HG03045 (cell line): ENCODE measurements around the gene PIK3AP1.
"Not testable (repeated sequence)": the region's sequence is repeated elsewhere in the genome, so short reads cannot be mapped to it uniquely, and the experiment has no call there.

Experiments used
- ATAC-seq: cut with Tn5 transposase; IDR thresholded peaks from one replicate; pipeline ENCODE4 v1.9.1; 2021; ENCODE audit warnings: mild to moderate bottlenecking, moderate library complexity; ENCODE audit not compliant: unreplicated experiment

Gene PIK3AP1

DNA sequence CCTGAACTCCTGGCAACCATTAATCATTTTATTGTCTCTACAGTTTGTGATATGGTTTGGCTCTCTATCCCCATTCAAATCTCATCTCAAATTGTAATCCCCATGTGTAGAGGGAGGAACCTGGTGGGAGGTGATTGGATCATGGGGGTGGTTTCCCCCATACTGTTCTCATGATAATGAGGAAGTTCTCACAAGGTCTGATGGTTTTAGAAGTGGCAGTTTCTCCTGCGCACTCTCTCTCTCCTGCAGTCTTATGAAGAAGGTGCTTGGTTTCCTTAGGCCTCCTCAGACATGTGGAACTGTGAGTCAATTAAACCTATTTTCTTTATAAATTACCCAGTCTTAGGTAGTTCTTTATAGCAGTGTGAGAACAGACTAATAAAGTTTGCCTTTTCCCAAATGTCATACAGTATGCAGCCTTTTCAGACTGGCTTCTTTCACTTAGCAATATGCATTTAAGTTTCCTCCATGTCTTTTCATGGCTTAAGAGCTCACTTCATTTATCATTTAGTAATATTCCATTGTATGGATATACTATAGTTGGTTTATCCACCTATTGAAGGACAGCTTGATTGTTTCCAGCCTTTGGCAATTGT lies 17.1 kb upstream of the PIK3AP1 start:
- not testable (repeated sequence) for ATAC-seq

DNA sequence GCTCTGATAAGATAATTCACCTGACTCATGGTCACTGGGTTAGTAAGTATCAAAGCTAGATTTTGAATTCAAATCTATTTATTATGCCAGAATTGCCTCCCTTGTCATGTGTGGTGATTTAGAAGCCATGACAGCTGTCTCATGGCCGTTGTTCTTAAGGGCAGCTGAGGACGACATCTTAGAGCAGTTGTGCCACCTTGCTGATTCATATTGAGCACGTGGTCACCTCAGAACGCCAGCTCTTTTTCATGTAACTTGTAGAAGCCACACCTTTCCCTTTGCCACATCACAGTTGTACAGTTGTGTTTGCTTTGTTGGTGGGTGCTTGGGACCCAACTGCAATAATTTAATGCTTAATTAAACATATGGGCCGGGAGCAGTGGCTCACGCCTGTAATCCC lies 4.3 kb upstream of the PIK3AP1 start:
- no peak for ATAC-seq

DNA sequence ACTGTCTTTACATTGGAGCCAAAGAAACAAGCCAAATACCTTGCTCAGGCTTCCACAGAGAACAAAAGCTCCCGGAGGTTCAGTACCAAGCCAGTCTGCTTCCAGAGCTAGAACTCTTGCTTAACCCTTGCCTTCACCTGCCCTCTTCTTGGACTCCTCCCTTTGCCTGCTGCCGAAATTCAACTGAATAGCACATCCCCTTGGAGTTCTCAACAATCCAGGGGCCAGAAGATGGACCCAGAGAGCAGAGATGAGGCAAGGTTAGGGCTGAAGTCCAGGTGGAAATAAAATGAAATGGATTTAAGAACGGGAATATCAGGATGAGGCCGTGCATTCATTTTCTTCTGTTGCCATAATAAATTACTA lies 876 bp upstream of the PIK3AP1 start:
- ATAC-seq: no peak

DNA sequence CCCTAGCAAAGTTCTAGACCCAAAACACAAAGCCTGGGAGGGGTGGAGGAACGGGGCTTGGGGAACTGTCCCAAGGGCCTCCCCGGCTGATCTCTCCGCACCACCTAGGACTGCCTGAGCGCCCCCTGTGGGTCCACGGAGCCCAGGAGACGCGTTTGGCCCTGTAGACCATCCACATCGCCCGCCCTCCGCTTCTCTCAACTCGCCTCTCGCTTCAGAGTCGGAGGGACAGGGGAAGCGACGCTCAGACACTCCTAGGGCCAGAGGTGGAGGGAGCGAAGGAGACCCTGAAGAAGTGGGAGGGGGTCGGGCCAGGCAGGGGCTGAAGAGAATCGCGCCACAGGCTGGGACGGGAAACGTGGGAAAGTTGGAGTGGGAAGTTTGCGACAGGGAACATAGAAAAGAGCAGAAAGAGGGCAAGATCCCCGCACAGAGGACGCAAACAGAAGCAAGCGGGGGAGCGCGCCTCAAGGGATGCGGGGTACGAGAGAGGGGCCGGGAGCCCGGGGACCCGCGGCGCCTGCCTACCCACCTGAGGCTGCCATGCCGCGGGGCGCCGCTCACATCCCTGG lies 378 bp downstream of the PIK3AP1 start:
- ATAC-seq: peak; percentile 56

DNA sequence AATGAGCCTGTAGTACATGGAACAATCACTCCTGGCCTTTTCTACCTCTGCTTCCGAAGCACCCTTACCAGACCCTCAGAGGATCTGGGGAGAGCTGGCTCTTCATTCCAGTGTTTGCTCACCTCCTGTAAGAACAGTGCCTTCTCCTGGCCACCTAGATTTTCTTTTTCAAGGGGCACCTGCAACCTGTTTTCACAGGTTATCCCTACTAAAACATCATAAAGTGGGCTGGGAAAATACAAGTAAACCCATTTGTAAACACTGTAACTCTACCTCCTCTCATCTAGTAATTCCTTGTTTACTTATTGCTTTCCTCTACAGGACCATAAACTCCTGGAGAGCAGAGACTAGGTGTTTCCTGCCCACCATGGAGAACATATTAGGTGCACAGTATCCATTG lies 1.1 kb downstream of the PIK3AP1 start:
- no peak for ATAC-seq

DNA sequence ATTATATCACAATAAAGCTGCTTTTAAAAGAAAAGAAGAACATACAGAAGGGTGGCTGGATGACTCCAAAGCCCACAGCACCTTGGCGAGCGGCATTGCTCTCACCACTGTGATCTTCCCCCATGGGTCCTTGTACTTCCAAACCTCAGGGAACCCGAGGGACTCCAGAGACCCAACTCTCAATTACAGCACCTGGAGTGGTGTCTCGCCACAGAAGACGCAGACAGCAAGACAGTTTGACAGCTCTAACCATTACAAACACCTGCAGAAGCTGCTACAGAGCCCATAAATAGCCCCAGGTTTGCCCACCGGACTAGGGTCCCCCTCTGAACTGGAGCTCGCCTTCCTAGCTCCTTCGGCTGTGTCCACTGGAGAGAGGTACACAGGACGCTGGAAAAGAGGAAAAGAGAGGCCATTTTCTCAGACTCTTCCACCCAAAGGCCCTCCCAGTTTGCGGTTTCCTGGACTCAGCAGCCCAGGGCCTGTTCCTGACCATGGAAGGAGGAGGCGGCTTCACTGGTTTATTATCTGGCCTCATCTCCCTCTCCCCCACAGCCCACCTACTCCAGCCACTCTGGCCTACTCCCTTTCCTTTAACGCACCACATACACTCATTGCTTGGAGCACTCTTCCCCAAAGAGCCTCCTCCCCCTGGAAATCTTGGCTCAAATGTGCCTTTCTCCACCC lies 1.9 kb downstream of the PIK3AP1 start:
- no peak for ATAC-seq

DNA sequence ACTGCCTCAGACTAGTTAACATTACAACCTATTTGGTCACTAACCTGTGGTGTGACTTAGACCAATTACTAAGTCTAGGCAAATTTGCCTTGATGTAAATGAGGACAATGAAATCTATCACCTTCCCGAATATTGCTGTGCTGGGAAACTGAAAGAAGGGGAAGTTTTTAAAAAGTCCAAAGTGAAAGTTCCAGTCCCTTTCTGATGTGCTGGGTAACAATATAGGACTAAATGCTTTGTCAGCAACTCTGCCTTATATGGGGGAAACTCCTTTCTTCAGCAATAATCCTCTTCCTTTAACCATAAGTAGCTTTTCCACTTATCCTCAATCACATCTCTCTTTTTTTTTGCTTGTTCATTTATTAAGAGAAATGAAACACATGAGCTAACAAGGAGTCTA lies 3.9 kb downstream of the PIK3AP1 start:
- ATAC-seq: no peak

DNA sequence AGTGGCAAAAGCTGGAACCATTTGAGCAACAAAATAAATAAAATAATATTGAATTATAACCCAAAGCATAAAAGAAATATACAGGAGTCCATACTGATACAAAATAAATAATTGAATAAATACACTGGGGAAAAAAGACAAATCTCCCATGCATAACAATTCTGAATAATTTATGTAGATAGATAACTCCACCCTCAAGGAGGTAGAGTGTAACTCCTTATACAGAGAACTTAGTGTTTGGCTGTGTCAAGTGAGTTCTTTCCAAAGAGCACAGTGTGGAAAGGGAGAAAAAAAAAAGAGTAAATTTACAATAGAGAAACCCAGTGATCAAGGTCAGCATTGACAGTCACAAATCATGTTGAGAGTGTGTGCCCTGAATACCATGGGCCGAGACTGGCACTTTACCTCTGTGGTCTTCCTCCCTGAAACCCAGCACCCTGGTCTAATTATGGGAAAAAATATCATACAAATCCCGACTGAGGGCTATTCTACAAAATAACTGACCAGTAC lies 5.5 kb downstream of the PIK3AP1 start:
- no peak for ATAC-seq

DNA sequence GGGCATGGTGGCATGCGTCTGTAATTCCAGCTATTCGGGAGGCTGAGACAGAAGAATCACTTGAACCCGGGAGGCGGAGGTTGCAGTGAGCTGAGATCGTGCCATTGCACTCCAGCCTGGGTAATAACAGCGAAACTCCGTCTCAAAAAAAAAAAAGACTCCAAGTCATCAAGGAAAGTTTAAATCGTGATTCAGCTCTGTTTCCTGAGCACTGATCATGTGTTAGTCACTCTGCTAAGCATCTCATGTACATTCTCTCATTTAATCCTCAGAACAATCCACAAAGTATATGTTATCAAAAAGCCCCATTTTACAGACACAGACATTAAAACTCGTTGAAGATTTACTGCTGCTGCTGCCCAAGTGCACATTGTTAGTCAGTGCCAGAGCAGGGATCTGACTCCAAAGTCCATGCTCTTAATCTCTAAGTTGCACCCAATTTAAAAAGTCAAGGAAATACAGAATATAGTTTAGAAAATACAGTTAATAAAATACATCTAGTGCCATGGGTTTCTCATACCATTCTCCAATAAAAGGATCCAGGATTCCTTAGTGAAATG lies 6.2 kb downstream of the PIK3AP1 start:
- no peak for ATAC-seq

DNA sequence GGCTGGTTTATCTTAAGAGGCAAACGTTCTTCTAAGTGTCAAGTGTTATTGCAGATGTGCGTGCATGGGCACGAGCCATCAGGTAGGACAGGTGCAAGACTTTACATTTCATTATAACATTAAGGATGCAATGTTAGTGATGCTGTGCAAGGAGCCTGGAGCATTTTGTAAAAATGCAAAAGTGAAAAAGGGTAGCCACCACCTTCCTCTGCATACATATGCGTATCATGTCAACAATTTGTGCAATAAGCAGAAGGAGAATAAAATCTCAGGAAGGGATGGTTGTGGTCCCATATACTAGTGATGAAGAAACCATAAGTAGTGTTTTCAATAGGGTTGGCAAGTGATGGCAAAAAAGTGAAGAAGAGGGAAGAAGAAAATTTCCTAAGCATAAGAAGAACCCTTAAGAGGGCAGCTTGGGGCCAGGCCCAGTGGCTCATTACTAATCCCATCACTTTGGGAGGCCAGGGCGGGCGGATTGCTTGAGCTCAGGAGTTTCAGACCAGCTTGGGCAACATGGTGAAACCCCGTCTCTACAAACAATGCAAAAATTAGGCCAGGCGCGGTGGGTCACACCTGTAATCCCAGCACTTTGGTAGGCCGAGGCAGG lies 7.5 kb downstream of the PIK3AP1 start:
- ATAC-seq: no peak

DNA sequence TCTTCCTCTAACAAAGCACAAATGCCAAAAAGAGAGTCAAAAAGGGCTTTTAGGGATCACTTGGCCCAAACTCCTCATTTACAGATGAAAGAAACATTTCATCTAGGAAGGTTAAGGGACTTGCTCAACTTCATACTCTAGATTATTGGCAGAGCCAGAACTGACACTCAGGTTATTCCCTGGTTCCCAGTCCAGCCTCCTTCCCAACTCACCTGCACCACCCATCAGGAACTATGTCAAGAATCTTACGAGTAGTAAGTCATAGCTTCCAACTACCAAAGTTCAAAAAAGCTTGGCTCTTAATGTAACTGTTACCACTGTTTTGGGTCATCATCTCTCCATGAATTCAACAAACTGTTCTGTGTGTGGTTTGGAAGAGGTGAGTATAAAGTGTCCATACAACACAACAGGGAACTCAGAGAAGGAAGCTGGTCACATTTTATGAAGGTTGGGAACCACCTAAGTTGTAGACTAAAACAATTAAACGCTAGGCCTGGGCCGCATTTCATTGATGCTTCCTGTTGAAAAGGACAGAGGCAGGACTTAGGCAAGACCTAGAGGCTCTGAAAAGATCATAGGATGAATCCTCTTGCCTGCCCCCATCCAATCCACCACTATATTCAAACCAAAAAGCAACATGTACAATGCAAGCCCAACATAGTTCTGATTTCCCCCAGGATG lies 9.1 kb downstream of the PIK3AP1 start:
- ATAC-seq: no peak

DNA sequence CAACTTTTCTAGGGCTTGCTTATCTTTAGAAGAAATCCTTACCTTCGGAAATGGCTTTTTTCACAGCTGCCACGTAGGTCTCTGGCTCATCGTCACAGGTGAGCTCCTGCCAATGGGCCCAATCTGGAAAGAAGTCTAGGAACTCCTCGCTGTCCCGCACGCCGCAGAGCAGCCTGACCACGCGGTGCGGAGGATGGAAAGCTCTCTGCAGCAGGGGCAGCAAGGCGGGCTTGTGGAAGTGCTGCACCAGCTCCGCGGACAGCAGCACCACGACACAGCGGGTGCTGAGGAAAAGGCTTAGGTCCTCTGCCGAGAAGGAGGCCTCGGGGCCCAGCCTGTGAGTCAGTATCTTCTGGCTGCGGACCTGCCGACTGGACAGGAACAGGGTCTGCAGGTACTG lies 10.8 kb downstream of the PIK3AP1 start:
- no peak for ATAC-seq

DNA sequence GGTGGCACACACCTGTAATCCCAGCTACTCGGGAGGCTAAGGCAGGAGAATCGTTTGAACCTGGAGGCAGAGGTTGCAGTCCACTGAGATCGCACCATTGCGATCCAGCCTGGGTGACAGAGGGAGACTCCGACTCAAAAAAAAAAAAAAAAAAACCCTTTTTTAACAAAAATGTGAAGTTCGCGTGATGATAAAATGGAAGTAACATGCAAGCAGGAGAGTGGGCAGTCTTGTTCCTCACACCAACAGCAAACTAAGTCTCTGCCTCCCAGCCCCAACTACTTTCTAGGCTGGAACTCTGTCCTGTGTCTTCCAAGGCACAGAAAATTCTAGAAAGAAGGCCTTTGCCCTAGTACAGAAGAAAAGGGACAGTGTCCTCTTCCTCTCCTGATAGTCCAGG lies 11.3 kb downstream of the PIK3AP1 start:
- ATAC-seq: no peak

DNA sequence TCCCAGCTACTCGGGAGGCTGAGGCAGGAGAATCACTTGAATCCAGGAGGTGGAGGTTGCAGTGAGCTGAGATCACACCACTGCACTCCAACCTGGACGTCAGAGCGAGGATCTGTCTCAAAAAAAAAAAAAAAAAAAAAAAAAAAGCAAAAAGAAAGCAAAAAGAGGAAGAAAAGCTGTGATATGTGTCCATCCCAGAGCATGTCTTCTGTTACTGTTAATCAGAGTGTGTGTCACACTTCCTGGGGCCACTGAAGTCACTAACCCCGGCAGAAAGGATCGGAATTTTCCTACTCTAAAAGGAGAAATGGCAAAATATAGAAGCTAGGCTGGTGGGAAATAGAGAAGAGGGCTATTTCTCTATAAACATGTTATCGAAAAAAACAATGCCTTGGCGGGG lies 11.9 kb downstream of the PIK3AP1 start:
- ATAC-seq: no peak

DNA sequence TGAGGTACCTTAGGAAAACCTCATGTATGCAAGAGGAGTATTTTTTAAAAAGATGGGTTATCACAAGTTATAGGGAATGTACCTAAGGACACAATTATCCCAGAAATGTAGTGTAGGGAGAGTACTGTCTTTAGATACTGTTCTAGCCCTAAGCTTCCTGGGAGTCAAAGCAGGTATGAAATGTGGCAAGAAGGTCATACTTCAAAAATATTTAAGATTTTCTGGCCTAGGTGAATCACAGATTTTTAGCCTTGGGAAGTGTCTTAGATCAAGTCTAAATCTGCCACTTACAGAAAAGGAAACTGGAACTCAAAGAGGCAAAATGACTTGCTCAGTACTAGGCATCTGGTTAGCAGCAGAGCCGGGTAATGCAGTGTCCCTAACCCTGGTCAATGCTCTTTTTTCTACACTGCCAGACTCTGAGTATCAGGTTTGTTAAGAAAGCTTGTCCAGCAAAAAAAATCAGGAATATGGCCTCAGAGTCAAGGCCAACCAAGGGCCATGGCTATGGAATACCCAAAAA lies 13.9 kb downstream of the PIK3AP1 start:
- no peak for ATAC-seq

DNA sequence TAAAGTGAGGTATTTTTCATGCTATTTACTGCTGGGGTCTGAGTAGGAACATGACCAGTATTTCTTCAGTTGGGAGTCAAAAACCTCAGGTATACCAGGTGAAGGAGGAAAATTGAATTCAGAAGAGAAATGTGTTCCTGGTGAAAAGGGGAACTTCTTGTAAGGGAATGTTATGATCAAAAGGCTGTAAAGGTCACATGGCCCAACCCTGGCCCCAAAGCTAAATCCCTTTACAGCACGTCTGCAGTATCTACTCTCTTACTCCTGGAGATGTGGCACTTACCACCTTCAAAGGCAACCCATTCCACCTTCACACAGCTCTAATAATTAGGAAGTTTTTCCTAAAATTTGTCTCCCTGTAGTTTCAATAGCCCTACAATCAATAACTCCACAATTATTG lies 15.2 kb downstream of the PIK3AP1 start:
- no peak for ATAC-seq

DNA sequence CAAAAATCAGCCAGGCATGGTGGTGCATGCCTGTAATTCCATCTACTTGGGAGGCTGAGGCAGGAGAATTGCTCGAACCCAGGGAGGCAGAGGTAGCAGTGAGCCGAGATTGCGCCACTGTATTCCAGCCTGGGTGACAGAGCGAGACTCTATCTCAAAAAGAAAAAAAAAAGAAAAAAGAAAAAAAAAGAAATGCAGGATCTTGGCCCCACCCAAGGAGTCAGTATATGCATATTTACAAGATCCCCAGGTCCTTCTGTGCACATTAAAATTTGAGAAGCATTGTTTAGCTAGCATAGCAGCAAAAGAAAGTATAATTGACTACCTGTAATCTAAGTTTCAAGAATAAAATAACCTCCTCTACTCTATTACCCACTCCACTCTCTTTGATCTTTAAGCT lies 15.8 kb downstream of the PIK3AP1 start:
- no peak for ATAC-seq

DNA sequence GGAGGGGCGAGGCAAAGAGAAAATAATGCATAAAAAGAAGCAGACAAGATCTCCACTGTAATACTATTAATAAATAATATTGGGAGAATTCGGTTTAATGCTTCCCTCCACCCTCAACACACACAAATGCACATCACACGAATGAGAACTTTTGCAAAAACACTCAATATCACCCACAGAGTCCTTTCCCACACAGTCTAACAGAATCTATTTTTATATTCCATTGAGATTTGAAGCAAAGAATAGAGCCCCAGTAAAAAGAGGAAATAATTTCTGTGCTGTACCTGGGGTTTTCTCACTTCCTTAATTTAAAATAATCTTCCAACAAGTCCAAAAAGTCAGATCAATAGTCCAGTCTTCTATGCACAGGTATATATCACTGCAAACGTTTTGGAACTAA lies 17.0 kb downstream of the PIK3AP1 start:
- no peak for ATAC-seq

DNA sequence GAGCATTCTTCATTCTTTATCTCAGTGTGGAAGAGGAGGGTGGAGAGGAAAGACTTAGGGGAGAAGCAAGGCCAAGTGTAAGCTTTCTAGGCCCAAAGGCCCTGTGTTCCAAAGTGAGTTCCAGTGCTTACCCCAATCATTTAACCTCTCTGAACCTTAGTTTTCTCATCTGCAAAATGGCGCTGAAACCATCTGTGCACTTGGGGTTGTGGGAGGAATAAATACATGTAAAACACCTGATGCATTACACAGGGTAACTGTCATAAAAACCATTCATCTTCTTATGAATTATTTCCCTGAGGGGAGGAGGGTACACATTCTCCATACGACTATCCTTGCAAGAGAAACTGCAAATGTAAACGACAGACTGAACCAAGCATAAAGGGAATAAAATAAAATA lies 19.0 kb downstream of the PIK3AP1 start:
- ATAC-seq: no peak

DNA sequence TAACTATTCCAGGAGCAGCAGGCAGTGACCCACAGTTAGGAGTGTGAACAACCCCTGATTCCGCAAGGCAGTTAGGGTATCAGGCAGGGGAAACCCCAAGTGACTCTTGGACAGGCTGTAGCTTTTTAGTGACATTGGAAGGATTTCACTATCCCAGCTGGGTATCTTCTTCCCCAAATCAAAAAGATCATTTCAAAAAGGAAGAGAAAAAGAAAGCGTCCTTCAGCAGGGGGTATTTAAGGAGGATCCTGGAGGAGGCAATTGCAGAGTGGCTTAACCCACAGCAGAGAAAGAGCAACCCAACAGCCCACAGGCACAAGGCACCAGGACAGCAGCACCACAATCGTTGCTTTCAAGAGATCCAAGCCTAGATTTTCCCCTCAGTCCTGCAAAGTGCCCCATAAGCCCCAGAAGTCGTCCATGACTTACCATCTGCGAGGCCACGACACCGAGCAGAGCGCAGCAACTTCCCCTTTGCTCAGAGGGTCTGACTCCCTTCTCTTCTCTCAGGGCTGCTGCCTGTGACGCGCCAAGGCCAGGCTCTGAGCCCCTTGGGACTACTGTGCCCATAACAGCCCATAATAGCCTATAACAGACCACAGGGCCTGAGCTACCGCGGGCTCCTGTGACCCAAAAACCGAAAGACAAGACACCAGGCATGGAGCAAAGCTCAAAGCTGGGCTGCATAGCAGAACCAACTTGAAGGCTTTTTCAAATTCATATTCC lies 19.8 kb downstream of the PIK3AP1 start:
- peak; percentile 69 for ATAC-seq
